ENCODE measurements around the gene KMT2C. TPM values are rescaled to one million over a fixed set of nuclear protein-coding genes. Genes with fewer than 3 reads are reported as not detected.

Gene KMT2C
- total and polyA plus RNA-seq, 2 of the 13 experiments (the other 11 are each of a cell fraction or from before 2014, with no cell fraction given) = 7.1 to 14.4 TPM

GRCh38 chr7:152464312-152465118 is 28.7 kb upstream of the KMT2C start (continued):
- TF ChIP-seq ZNF362 (CRISPR knock-in tag; IDR thresholded peaks at IDR 0.05; ENCODE audit: borderline replicate concordance) (no peak), MTF2 (CRISPR knock-in tag; IDR thresholded peaks at IDR 0.05; ENCODE audit: borderline replicate concordance) (no peak), ZNF10 (CRISPR knock-in tag; IDR thresholded peaks at IDR 0.05; ENCODE audit: borderline replicate concordance, low read depth) (no peak), ZNF558 (CRISPR knock-in tag; IDR thresholded peaks at IDR 0.05; ENCODE audit: borderline replicate concordance) (no peak), ZBTB37 (CRISPR knock-in tag; IDR thresholded peaks at IDR 0.05) (no peak), ZNF878 (CRISPR knock-in tag; IDR thresholded peaks at IDR 0.05) (no peak), ISL2 (CRISPR knock-in tag; IDR thresholded peaks at IDR 0.05) (peak; percentile 35; the same call in 1 of the 2 replicates), CEBPZ (IDR thresholded peaks at IDR 0.05; ENCODE audit: low read length) (no peak), HMGXB4 (CRISPR knock-in tag; IDR thresholded peaks at IDR 0.05; ENCODE audit: borderline replicate concordance in 1 of 2, low read depth in 1 of 2) (peak; percentile 86 to 87), U2AF1 (optimal IDR thresholded peaks at IDR 0.05; ENCODE audit: low read depth, low read length) (no peak), ZNF639 (CRISPR knock-in tag; conservative IDR thresholded peaks at IDR 0.05) (peak; percentile 86; the same call in 1 of the 2 replicates), ZNF180 (CRISPR knock-in tag; IDR thresholded peaks at IDR 0.05; ENCODE audit: borderline replicate concordance, low read depth) (no peak), IRX3 (CRISPR knock-in tag; IDR thresholded peaks at IDR 0.05; ENCODE audit: borderline replicate concordance, low read depth) (peak; percentile 54; the same call in 1 of the 2 replicates), MED1 (CRISPR knock-in tag; IDR thresholded peaks at IDR 0.05) (peak; percentile 14; the same call in 1 of the 2 replicates), FOSL2 (CRISPR knock-in tag; IDR thresholded peaks at IDR 0.05) (no peak), MLX (CRISPR knock-in tag; IDR thresholded peaks at IDR 0.05) (no peak), IKZF1 (IDR thresholded peaks at IDR 0.05) (no peak), ZNF451 (CRISPR knock-in tag; IDR thresholded peaks at IDR 0.05) (no peak), ZNF317 (CRISPR knock-in tag; IDR thresholded peaks at IDR 0.05) (no peak)
